PC-9 (cell line): ENCODE data around the gene FBN3. TPM values are rescaled to one million over a fixed set of nuclear protein-coding genes. Genes with fewer than 3 reads are reported as not detected.

Source experiments
- BruUV-seq: library from RNA; stranded (reverse); fragments of 400-500 nt; replicated peaks from 2 replicates; lab custom pipeline; 2021; lab: Mats Ljungman, UMichigan
- CTCF ChIA-PET: fragments of 300-600 bp; sonication (Branson Sonifier 250); formaldehyde crosslinking; loops from one replicate; lab custom pipeline; 2022; ENCODE audit warnings: antibody characterized with exemption; lab: Charles Lee
- POLR2A ChIA-PET: fragments of 300-600 bp; sonication (Branson Sonifier 250); formaldehyde crosslinking; loops from one replicate; lab custom pipeline; 2022; ENCODE audit warnings: antibody characterized with exemption; ENCODE audit not compliant: unreplicated experiment; lab: Charles Lee
- DNase-seq, 2 experiments: peaks; one replicate each; pipeline versions ENCODE4 v3.0.0 to v3.0.0-alpha.2; 2015 to 2022; ENCODE audit warnings: mixed read lengths in 1 of 2
- H2AFZ ChIP-seq: fragments of 200-600 bp; sonication (generic); 2 replicates; pipeline ENCODE4 v1.8.1; 2017; ENCODE audit warnings: antibody characterized with exemption
- H3F3A ChIP-seq: fragments of 200-600 bp; sonication (generic); 2 replicates; pipeline ENCODE4 v1.8.1; 2017; ENCODE audit warnings: antibody characterized with exemption, mild to moderate bottlenecking, low read depth; ENCODE audit not compliant: insufficient read depth
- H3K27ac ChIP-seq: fragments of 200-600 bp; sonication (generic); 2 replicates; pipeline ENCODE4 v1.6.1; 2016; ENCODE audit warnings: mixed run types
- H3K27me3 ChIP-seq: fragments of 200-600 bp; sonication (generic); 2 replicates; pipeline ENCODE4 v1.6.1; 2016; ENCODE audit warnings: low read depth, mixed run types; ENCODE audit not compliant: insufficient read depth
- H3K36me3 ChIP-seq: fragments of 200-600 bp; sonication (generic); 2 replicates; pipeline ENCODE4 v1.6.1; 2016; ENCODE audit warnings: low read depth, mixed run types
- H3K4me1 ChIP-seq: fragments of 200-600 bp; sonication (generic); replicated peaks from 2 replicates; pipeline ENCODE4 v1.6.1; 2016; ENCODE audit warnings: mixed run types; ENCODE audit not compliant: insufficient read depth
- H3K4me2 ChIP-seq: fragments of 200-600 bp; sonication (generic); 2 replicates; pipeline ENCODE4 v1.6.1; 2017; ENCODE audit warnings: mixed run types
- H3K4me3 ChIP-seq: fragments of 200-600 bp; sonication (generic); 2 replicates; pipeline ENCODE4 v1.6.1; 2016; ENCODE audit warnings: mixed run types
- H3K79me2 ChIP-seq: fragments of 200-600 bp; sonication (generic); 2 replicates; pipeline ENCODE4 v1.6.1; 2017; ENCODE audit warnings: low read depth, mixed run types
- H3K9me2 ChIP-seq: fragments of 200-600 bp; sonication (generic); 2 replicates; pipeline ENCODE4 v1.8.1; 2017; ENCODE audit warnings: mild to moderate bottlenecking; ENCODE audit not compliant: insufficient read depth
- H3K9me3 ChIP-seq: fragments of 200-600 bp; sonication (generic); 2 replicates; pipeline ENCODE4 v1.8.1; 2016; ENCODE audit warnings: low read depth; ENCODE audit not compliant: insufficient read depth
- H4K20me1 ChIP-seq: fragments of 200-600 bp; sonication (generic); 2 replicates; pipeline ENCODE4 v1.8.1; 2017; ENCODE audit not compliant: insufficient read depth
- EZH2 ChIP-seq: fragments of 200-600 bp; sonication (generic); IDR thresholded peaks from 2 replicates; pipeline ENCODE4 v1.8.0; 2017; ENCODE audit warnings: antibody characterized with exemption, low read depth
- intact Hi-C: fragments of 100-400 bp; cut with micrococcal nuclease; formaldehyde crosslinking; loops from one replicate; pipeline ENCODE4 v1.10.0; 2022; ENCODE audit not compliant: unreplicated experiment
- total RNA-seq: library from RNA; stranded (reverse); gene quantifications from 2 replicates; pipeline ENCODE4 v1.2.3, GENCODE V29; 2021
- TF ChIP-seq, protein P1 (sequence below): fragments of 200-600 bp; sonication (generic); conservative IDR thresholded peaks from 2 replicates; pipeline ENCODE4 v1.6.1; 2017; ENCODE audit warnings: mixed run types, antibody characterized with exemption, mild to moderate bottlenecking, moderate library complexity

The FBN3 gene
- total RNA-seq, 1 experiment from 2014 or later, result not detected

DNA sequence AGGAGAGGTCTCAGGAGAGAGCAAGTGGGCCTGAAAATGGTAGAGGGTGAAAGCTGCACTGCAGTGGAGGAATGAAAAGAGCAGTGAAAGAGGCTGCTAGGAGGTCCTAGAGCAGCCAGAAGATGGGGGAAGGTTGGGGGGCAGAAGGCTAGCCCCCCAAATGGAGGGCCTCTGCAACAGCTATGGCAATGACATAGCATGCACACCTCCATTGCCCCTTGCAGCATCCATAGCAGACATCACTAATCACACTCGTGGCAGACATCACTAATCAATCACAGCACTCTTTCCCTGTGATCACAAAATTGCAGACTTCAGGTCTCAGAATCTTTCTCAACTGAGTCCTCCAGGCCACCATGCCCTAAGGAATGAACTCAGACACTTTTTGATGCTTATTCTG is 74.9 kb downstream of the FBN3 start:
- TF ChIP-seq EZH2, result no peak
- Histone ChIP-seq H2AFZ (no peak overlapping the region), H3K27me3 (peaks cover 25% of the 10 kb centered on the region; the same call in 1 of the 2 replicates), H3F3A (no peaks in the 10 kb centered on the region), H3K4me3 (no peak overlapping the region), H3K36me3 (no peaks in the 10 kb centered on the region), H3K9me2 (no peaks in the 10 kb centered on the region), H4K20me1 (no peaks in the 10 kb centered on the region), H3K27ac (no peak overlapping the region), H3K4me2 (no peak overlapping the region), H3K79me2 (no peaks in the 10 kb centered on the region), H3K9me3 (peaks cover 10% of the 10 kb centered on the region), H3K4me1 (no peaks in the 10 kb centered on the region)
- BruUV-seq, result no TSS peak
- ChIA-PET CTCF (no interaction called here), POLR2A (no interaction called here)
- DNase-seq, result no peak
- intact Hi-C loops, result no loop called here

DNA sequence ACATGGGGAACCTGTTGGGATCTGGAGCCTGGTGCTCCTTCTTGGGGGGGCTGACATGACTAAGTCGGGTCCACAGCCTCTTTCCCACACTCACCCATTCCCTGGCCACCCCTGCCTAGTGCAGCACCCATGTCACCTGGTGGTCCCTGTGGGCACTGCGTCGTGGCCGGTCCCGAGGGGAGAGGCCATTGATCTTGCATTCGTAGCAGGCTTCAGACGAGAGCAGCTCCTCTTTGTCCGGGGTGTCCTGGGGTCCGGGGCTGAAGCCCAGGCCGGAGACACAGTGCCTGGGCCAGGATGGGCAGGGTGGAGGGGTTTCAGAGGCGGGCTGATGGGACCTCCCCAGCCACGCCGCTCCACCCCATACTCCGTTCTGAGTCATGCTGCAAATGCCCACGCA is 77.5 kb downstream of the FBN3 start:
- intact Hi-C loops, result no loop called here
- no peak for TF ChIP-seq EZH2
- Histone ChIP-seq H3K36me3 (no peaks in the 10 kb centered on the region), H3K27ac (no peak overlapping the region), H3K4me3 (no peak overlapping the region), H3K4me2 (no peak overlapping the region), H3K9me3 (peaks cover 19% of the 10 kb centered on the region), H4K20me1 (no peaks in the 10 kb centered on the region), H3K27me3 (peaks cover 25% of the 10 kb centered on the region; the same call in 1 of the 2 replicates), H3F3A (no peaks in the 10 kb centered on the region), H3K79me2 (no peaks in the 10 kb centered on the region), H3K9me2 (no peaks in the 10 kb centered on the region), H3K4me1 (no peaks in the 10 kb centered on the region), H2AFZ (no peak overlapping the region)
- DNase-seq, result no peak
- no TSS peak for BruUV-seq
- POLR2A ChIA-PET, result no interaction called here
- CTCF ChIA-PET, result no interaction called here

DNA sequence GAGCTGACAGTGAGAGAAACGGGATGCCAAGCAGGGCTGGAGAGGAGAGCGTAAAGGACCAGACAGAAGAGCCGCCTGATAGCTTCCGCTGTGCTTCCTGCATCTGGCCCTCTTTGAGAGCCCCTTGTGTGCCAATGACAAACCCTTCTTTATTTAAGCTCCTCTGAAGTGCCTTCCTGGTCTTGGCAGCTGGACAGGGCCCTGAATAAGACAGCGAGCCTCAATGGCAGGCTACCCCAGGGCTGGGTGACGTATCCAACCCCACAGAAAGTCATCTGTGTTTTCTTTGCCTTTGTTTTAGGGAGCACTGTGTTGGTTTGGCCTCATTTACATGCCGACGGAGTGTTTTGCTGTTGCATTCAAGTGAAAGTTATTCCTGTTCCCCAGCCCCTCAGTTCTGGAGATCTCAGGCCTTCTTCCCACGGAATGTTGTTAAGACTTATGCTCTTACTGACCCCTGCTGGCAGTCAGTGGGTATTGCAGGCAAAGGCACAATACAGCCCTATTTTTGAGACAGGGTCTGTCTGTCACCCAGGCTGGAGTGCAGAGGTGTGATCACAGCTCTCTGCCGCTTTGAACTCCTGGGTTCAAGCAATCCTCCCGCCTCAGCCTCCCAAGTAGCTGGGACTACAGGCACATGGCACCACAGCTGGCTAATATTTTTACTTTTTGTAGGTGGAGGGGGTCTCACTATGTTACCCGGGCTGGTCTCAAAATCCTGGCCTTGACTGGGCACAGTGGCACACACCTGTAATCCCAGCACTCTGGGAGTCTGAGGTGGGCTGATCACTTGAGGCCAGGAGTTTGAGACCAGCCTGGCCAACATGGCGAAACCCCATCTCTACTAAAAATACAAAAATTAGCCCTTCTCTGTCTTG is 80.1 kb downstream of the FBN3 start:
- Histone ChIP-seq H3K4me2 (no peak overlapping the region), H3K4me1 (no peaks in the 10 kb centered on the region), H4K20me1 (no peaks in the 10 kb centered on the region), H3F3A (no peaks in the 10 kb centered on the region), H3K9me2 (no peaks in the 10 kb centered on the region), H3K36me3 (no peaks in the 10 kb centered on the region), H3K4me3 (no peak overlapping the region), H3K79me2 (no peaks in the 10 kb centered on the region), H3K27ac (no peak overlapping the region), H2AFZ (no peak overlapping the region), H3K9me3 (peaks cover 19% of the 10 kb centered on the region), H3K27me3 (peaks cover 36% of the 10 kb centered on the region; the same call in 1 of the 2 replicates)
- intact Hi-C loops, result no loop called here
- ChIA-PET CTCF (no interaction called here), POLR2A (interaction anchor here (0.7 kb wide), 1 partner anchor 672 kb away, joined by 3 read pairs; no protein-coding TSS in a partner anchor)
- TF ChIP-seq EZH2, result no peak
- TF ChIP-seq, protein P1, sequence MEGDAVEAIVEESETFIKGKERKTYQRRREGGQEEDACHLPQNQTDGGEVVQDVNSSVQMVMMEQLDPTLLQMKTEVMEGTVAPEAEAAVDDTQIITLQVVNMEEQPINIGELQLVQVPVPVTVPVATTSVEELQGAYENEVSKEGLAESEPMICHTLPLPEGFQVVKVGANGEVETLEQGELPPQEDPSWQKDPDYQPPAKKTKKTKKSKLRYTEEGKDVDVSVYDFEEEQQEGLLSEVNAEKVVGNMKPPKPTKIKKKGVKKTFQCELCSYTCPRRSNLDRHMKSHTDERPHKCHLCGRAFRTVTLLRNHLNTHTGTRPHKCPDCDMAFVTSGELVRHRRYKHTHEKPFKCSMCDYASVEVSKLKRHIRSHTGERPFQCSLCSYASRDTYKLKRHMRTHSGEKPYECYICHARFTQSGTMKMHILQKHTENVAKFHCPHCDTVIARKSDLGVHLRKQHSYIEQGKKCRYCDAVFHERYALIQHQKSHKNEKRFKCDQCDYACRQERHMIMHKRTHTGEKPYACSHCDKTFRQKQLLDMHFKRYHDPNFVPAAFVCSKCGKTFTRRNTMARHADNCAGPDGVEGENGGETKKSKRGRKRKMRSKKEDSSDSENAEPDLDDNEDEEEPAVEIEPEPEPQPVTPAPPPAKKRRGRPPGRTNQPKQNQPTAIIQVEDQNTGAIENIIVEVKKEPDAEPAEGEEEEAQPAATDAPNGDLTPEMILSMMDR, result peak; percentile 89
- DNase-seq, result no peak
- no TSS peak for BruUV-seq

DNA sequence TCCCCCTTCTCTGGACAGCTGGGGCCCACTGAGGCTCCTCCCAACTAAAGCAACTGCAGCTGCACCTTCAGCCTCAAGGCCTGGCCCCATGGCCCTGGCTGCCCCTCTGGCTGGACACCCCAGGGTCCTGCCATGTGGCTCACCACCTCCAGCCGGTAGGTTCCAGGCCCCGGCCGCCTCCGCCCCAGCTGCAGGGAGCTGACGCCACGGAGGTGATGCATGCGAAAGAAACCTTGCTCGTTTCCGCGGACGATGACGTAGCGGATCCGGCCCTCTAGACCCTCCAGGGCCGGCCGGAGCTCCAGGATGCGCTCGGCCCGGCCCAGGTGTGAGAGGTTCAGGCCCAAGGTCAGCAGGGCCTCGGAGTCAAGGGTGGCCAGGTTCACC is 83.5 kb downstream of the FBN3 start:
- no peak overlapping the region for H2AFZ ChIP-seq
- ChIA-PET CTCF (no interaction called here), POLR2A (no interaction called here)
- no peaks in the 10 kb centered on the region for H3K9me2 ChIP-seq
- DNase-seq, result no peak
- H3K4me3 ChIP-seq, result no peak overlapping the region
- intact Hi-C loops, result no loop called here
- H3K36me3 ChIP-seq, result no peaks in the 10 kb centered on the region
- no peaks in the 10 kb centered on the region for H3K4me1 ChIP-seq
- no TSS peak for BruUV-seq
- no peak for TF ChIP-seq EZH2
- TF ChIP-seq, protein P1, result no peak
- H3F3A ChIP-seq, result no peaks in the 10 kb centered on the region
- H3K4me2 ChIP-seq, result no peak overlapping the region
- H3K79me2 ChIP-seq, result no peaks in the 10 kb centered on the region
- H3K9me3 ChIP-seq, result peaks cover 19% of the 10 kb centered on the region
- H4K20me1 ChIP-seq, result no peaks in the 10 kb centered on the region
- no peak overlapping the region for H3K27ac ChIP-seq
- peaks cover 17% of the 10 kb centered on the region; the same call in 1 of the 2 replicates for H3K27me3 ChIP-seq
